ENCODE results near the gene MUC7. TPM values are rescaled to one million over a fixed set of nuclear protein-coding genes. Genes with fewer than 3 reads are reported as not detected.
A peak's percentile ranks its signal among the peaks of the same experiment; 100 is the strongest.
"Not testable (repeated sequence)": the region's sequence is repeated elsewhere in the genome, so short reads cannot be mapped to it uniquely, and the experiment has no call there.

MUC7 gene
- polyA plus RNA-seq (ENCODE audit: insufficient read length in 4 of 4), result under 1 TPM in 3 of 4 donors, not detected in 1; 0.13 to 0.17 (median 0.14) TPM

GRCh38 chr4:70471897-70472296, at the start of gene MUC7:
TSS of gene MUC7 (plus strand) at chr4:70472197. CDS start at chr4:70474022, 1,825 bp downstream.
- DNase-seq (ENCODE audit: low read depth in 4 of 4, low spot score in 2 of 4), result no peak

- DNase-seq (ENCODE audit: low read depth in 4 of 4, low spot score in 2 of 4), result no peak
Observed at GRCh38 chr4:70425306-70425705, 46.7 kb upstream of the MUC7 start.

GRCh38 chr4:70426789-70427188, 45.2 kb upstream of the MUC7 start:
- no peak for DNase-seq (ENCODE audit: low read depth in 4 of 4, low spot score in 2 of 4)

GRCh38 chr4:70437197-70437596, 34.8 kb upstream of the MUC7 start:
- no peak for DNase-seq (ENCODE audit: low read depth in 4 of 4, low spot score in 2 of 4)

GRCh38 chr4:70442474-70442873, 29.5 kb upstream of the MUC7 start:
- DNase-seq (ENCODE audit: low read depth in 4 of 4, low spot score in 2 of 4), result no peak

GRCh38 chr4:70443329-70443728, 28.7 kb upstream of the MUC7 start:
- DNase-seq (ENCODE audit: low read depth in 4 of 4, low spot score in 2 of 4), result no peak

- DNase-seq (ENCODE audit: low read depth in 4 of 4, low spot score in 2 of 4), result no peak
Observed at GRCh38 chr4:70449220-70449619, 22.8 kb upstream of the MUC7 start.

- no peak for DNase-seq (ENCODE audit: low read depth in 4 of 4, low spot score in 2 of 4)
Observed at GRCh38 chr4:70452946-70453345, 19.1 kb upstream of the MUC7 start.

GRCh38 chr4:70463335-70463734, 8.7 kb upstream of the MUC7 start:
- DNase-seq (ENCODE audit: low read depth in 4 of 4, low spot score in 2 of 4), result peak in 1 of 4 donors; percentile 2

- DNase-seq (ENCODE audit: low read depth in 4 of 4, low spot score in 2 of 4), result no peak
Observed at GRCh38 chr4:70473679-70474078, 1.7 kb downstream of the MUC7 start.

- DNase-seq (ENCODE audit: low read depth in 4 of 4, low spot score in 2 of 4), result no peak
Observed at GRCh38 chr4:70488748-70489147, 16.8 kb downstream of the MUC7 start.

GRCh38 chr4:70496231-70496630, 24.2 kb downstream of the MUC7 start:
- DNase-seq (ENCODE audit: low read depth in 4 of 4, low spot score in 2 of 4), result no peak

- not testable (repeated sequence) for DNase-seq (ENCODE audit: low read depth in 4 of 4, low spot score in 2 of 4)
Observed at GRCh38 chr4:70501838-70502237, 29.8 kb downstream of the MUC7 start.

GRCh38 chr4:70504733-70505132, 32.7 kb downstream of the MUC7 start:
- no peak for DNase-seq (ENCODE audit: low read depth in 4 of 4, low spot score in 2 of 4)

GRCh38 chr4:70505151-70505748, 33.3 kb downstream of the MUC7 start:
- DNase-seq (ENCODE audit: low read depth in 4 of 4, low spot score in 2 of 4), result peak in 2 of 4 donors; percentile 20 to 49

GRCh38 chr4:70508801-70509200, 36.8 kb downstream of the MUC7 start:
- no peak for DNase-seq (ENCODE audit: low read depth in 4 of 4, low spot score in 2 of 4)

GRCh38 chr4:70511365-70511764, 39.4 kb downstream of the MUC7 start:
- no peak for DNase-seq (ENCODE audit: low read depth in 4 of 4, low spot score in 2 of 4)

GRCh38 chr4:70515367-70516250, 43.6 kb downstream of the MUC7 start:
- no peak for DNase-seq (ENCODE audit: low read depth in 4 of 4, low spot score in 2 of 4)

- no peak for DNase-seq (ENCODE audit: low read depth in 4 of 4, low spot score in 2 of 4)
Observed at GRCh38 chr4:70518269-70518668, 46.3 kb downstream of the MUC7 start, which contains the start of gene AMTN. TSS of gene AMTN (plus strand) at chr4:70518569. CDS start at chr4:70518778, 209 bp downstream.

GRCh38 chr4:70518716-70519115, 46.7 kb downstream of the MUC7 start:
- no peak for DNase-seq (ENCODE audit: low read depth in 4 of 4, low spot score in 2 of 4)

- no peak for DNase-seq (ENCODE audit: low read depth in 4 of 4, low spot score in 2 of 4)
Observed at GRCh38 chr4:70522626-70523025, 50.6 kb downstream of the MUC7 start.

- DNase-seq (ENCODE audit: low read depth in 4 of 4, low spot score in 2 of 4), result no peak
Observed at GRCh38 chr4:70530997-70531396, 59.0 kb downstream of the MUC7 start.

Measured in left renal cortex interstitium (tissue), 4 donors.